ENCODE measurements around the gene MARCKS. TPM values are rescaled to one million over a fixed set of nuclear protein-coding genes. Genes with fewer than 3 reads are reported as not detected.

The MARCKS gene
- total and polyA plus RNA-seq, 2 experiments from 2014 or later, result 95.5 to 129 TPM

- Histone ChIP-seq H3K27ac (peak overlapping the region; percentile 100), H3K79me2 (peaks cover 59% of the 10 kb centered on the region), H2AFZ (no peak overlapping the region), H3K9me3 (ENCODE audit: low read depth) (no peaks in the 10 kb centered on the region), H3K9me2 (replicated peaks; ENCODE audit: insufficient read depth) (no peaks in the 10 kb centered on the region), H4K20me1 (ENCODE audit: insufficient read depth, poor library complexity, severe bottlenecking) (peaks cover 34% of the 10 kb centered on the region), H3K4me2 (peak overlapping the region; percentile 88), H3K36me3 (replicated peaks; ENCODE audit: insufficient read depth, low read depth) (no peaks in the 10 kb centered on the region), H3K4me3 (peak overlapping the region; percentile 97), H3K27me3 (no peaks in the 10 kb centered on the region), H3K4me1 (ENCODE audit: insufficient read depth) (peaks cover 7% of the 10 kb centered on the region)
- TF ChIP-seq CTCF (IDR thresholded peaks at IDR 0.05; ENCODE audit: poor library complexity) (peak; percentile 83), EZH2phosphoT487 (IDR thresholded peaks at IDR 0.05; ENCODE audit: low read depth, severe bottlenecking, unreplicated experiment) (no peak), EZH2 (IDR thresholded peaks at IDR 0.05; ENCODE audit: borderline replicate concordance) (no peak)
- under 1% methylated on average over 65 of the region's 67 CpGs for WGBS (ENCODE audit: low lambda C conversion rate, missing lambda C conversion rate)
- DNase-seq (ENCODE audit: low spot score), result peak; percentile 96
These were observed 1.6 kb downstream of the MARCKS start for GRCh38 chr6:113858480-113859348.

GRCh38 chr6:113859349-113860180, 2.4 kb downstream of the MARCKS start:
- H3K4me3 ChIP-seq, result peak overlapping the region; percentile 97
- H3K4me1 ChIP-seq (ENCODE audit: insufficient read depth), result peaks cover 7% of the 10 kb centered on the region
- peak; percentile 64 for DNase-seq (ENCODE audit: low spot score)
- H3K27me3 ChIP-seq, result no peaks in the 10 kb centered on the region
- H2AFZ ChIP-seq, result no peak overlapping the region
- H3K27ac ChIP-seq, result peak overlapping the region; percentile 100
- 16% methylated on average over 67 of the region's 90 CpGs for WGBS (ENCODE audit: low lambda C conversion rate, missing lambda C conversion rate)
- no peaks in the 10 kb centered on the region for H3K9me2 ChIP-seq (replicated peaks; ENCODE audit: insufficient read depth)
- H3K4me2 ChIP-seq, result peak overlapping the region; percentile 88
- H4K20me1 ChIP-seq (ENCODE audit: insufficient read depth, poor library complexity, severe bottlenecking), result peaks cover 37% of the 10 kb centered on the region
- H3K9me3 ChIP-seq (ENCODE audit: low read depth), result no peaks in the 10 kb centered on the region
- H3K36me3 ChIP-seq (replicated peaks; ENCODE audit: insufficient read depth, low read depth), result no peaks in the 10 kb centered on the region
- TF ChIP-seq EZH2 (IDR thresholded peaks at IDR 0.05; ENCODE audit: borderline replicate concordance), result no peak
- no peak for TF ChIP-seq EZH2phosphoT487 (IDR thresholded peaks at IDR 0.05; ENCODE audit: low read depth, severe bottlenecking, unreplicated experiment)
- TF ChIP-seq CTCF (IDR thresholded peaks at IDR 0.05; ENCODE audit: poor library complexity), result peak; percentile 3
- H3K79me2 ChIP-seq, result peaks cover 68% of the 10 kb centered on the region

- H3K79me2 ChIP-seq, result peaks cover 70% of the 10 kb centered on the region
- H4K20me1 ChIP-seq (ENCODE audit: insufficient read depth, poor library complexity, severe bottlenecking), result peaks cover 37% of the 10 kb centered on the region
- no peaks in the 10 kb centered on the region for H3K9me2 ChIP-seq (replicated peaks; ENCODE audit: insufficient read depth)
- no peak overlapping the region for H3K4me3 ChIP-seq
- peak overlapping the region; percentile 100 for H3K27ac ChIP-seq
- TF ChIP-seq EZH2 (IDR thresholded peaks at IDR 0.05; ENCODE audit: borderline replicate concordance), result no peak
- no peak for TF ChIP-seq EZH2phosphoT487 (IDR thresholded peaks at IDR 0.05; ENCODE audit: low read depth, severe bottlenecking, unreplicated experiment)
- TF ChIP-seq CTCF (IDR thresholded peaks at IDR 0.05; ENCODE audit: poor library complexity), result no peak
- H3K4me1 ChIP-seq (ENCODE audit: insufficient read depth), result peaks cover 7% of the 10 kb centered on the region
- 29% methylated on average over 29 of the region's 56 CpGs for whole genome bisulfite sequencing (ENCODE audit: low lambda C conversion rate, missing lambda C conversion rate)
- no peaks in the 10 kb centered on the region for H3K36me3 ChIP-seq (replicated peaks; ENCODE audit: insufficient read depth, low read depth)
- DNase-seq (ENCODE audit: low spot score), result peak; percentile 48
- no peaks in the 10 kb centered on the region for H3K9me3 ChIP-seq (ENCODE audit: low read depth)
- peak overlapping the region; percentile 88 for H3K4me2 ChIP-seq
- H2AFZ ChIP-seq, result no peak overlapping the region
- no peaks in the 10 kb centered on the region for H3K27me3 ChIP-seq
These were observed 3.2 kb downstream of the MARCKS start for GRCh38 chr6:113860181-113860955.
